ENCODE results near the gene SFMBT2.

The SFMBT2 gene

GRCh38 chr10:7153750-7154149 is 257.1 kb downstream of the SFMBT2 start:
- no peak for TF ChIP-seq EZH2phosphoT487 (IDR thresholded peaks at IDR 0.05; ENCODE audit: borderline replicate concordance, low read length)
- TF ChIP-seq, protein P1, sequence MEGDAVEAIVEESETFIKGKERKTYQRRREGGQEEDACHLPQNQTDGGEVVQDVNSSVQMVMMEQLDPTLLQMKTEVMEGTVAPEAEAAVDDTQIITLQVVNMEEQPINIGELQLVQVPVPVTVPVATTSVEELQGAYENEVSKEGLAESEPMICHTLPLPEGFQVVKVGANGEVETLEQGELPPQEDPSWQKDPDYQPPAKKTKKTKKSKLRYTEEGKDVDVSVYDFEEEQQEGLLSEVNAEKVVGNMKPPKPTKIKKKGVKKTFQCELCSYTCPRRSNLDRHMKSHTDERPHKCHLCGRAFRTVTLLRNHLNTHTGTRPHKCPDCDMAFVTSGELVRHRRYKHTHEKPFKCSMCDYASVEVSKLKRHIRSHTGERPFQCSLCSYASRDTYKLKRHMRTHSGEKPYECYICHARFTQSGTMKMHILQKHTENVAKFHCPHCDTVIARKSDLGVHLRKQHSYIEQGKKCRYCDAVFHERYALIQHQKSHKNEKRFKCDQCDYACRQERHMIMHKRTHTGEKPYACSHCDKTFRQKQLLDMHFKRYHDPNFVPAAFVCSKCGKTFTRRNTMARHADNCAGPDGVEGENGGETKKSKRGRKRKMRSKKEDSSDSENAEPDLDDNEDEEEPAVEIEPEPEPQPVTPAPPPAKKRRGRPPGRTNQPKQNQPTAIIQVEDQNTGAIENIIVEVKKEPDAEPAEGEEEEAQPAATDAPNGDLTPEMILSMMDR (IDR thresholded peaks at IDR 0.05; ENCODE audit: low read depth, low read length, poor library complexity, severe bottlenecking): no peak
- Histone ChIP-seq H3K27ac (ENCODE audit: low read depth, low read length) (no peak overlapping the region), H3K36me3 (ENCODE audit: control insufficient read depth, low read length) (no peaks in the 10 kb centered on the region), H3K4me2 (ENCODE audit: low read length) (no peak overlapping the region), H3K27me3 (ENCODE audit: control insufficient read depth, low read length) (no peaks in the 10 kb centered on the region), H3K4me1 (ENCODE audit: control insufficient read depth, low read length) (peaks cover 17% of the 10 kb centered on the region), H3F3A (ENCODE audit: control insufficient read depth, insufficient read depth) (no peaks in the 10 kb centered on the region), H3K4me3 (ENCODE audit: low read length) (no peak overlapping the region), H3K79me2 (ENCODE audit: control insufficient read depth, low read length) (no peaks in the 10 kb centered on the region), H3K9me3 (ENCODE audit: control insufficient read depth, insufficient read depth, low read length) (no peaks in the 10 kb centered on the region), H3K9me2 (replicated peaks; ENCODE audit: control insufficient read depth, low read length) (no peaks in the 10 kb centered on the region), H4K20me1 (ENCODE audit: control insufficient read depth, insufficient read depth, low read depth, low read length) (no peaks in the 10 kb centered on the region)

DNA sequence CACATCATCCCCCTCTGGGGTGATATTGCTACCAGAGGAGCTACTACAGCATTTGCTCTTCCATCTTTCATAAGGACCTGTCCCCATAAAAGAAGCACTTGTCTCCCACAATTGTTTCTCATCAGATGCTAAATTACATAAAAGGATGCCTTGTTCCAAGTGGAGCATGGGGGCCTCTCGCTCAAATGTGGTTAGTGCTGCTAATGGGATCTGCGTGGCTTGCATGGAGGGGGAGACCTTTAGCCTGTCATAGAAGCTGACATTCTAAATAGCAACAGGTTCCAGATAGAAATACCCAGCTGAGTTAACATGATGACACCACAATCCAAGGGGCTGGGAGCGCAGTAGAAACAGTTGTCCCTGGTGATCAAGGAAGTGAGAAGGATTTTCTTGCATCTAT is 257.9 kb downstream of the SFMBT2 start:
- Histone ChIP-seq H3K9me3 (ENCODE audit: control insufficient read depth, insufficient read depth, low read length) (no peaks in the 10 kb centered on the region), H3K4me3 (ENCODE audit: low read length) (no peak overlapping the region), H3F3A (ENCODE audit: control insufficient read depth, insufficient read depth) (no peaks in the 10 kb centered on the region), H3K27me3 (ENCODE audit: control insufficient read depth, low read length) (0 out of 2 replicates have a peak, but pooled peaks cover 2% of the 10 kb centered on the region), H3K27ac (ENCODE audit: low read depth, low read length) (no peak overlapping the region), H3K4me1 (ENCODE audit: control insufficient read depth, low read length) (peaks cover 14% of the 10 kb centered on the region), H3K9me2 (replicated peaks; ENCODE audit: control insufficient read depth, low read length) (no peaks in the 10 kb centered on the region), H4K20me1 (ENCODE audit: control insufficient read depth, insufficient read depth, low read depth, low read length) (no peaks in the 10 kb centered on the region), H3K79me2 (ENCODE audit: control insufficient read depth, low read length) (no peaks in the 10 kb centered on the region), H3K36me3 (ENCODE audit: control insufficient read depth, low read length) (no peaks in the 10 kb centered on the region), H3K4me2 (ENCODE audit: low read length) (no peak overlapping the region)
- TF ChIP-seq EZH2phosphoT487 (IDR thresholded peaks at IDR 0.05; ENCODE audit: borderline replicate concordance, low read length): no peak
- TF ChIP-seq, protein P1 (IDR thresholded peaks at IDR 0.05; ENCODE audit: low read depth, low read length, poor library complexity, severe bottlenecking): no peak

- Histone ChIP-seq H3K9me2 (replicated peaks; ENCODE audit: control insufficient read depth, low read length) (no peaks in the 10 kb centered on the region), H3K4me1 (ENCODE audit: control insufficient read depth, low read length) (peaks cover 7% of the 10 kb centered on the region), H3F3A (ENCODE audit: control insufficient read depth, insufficient read depth) (no peaks in the 10 kb centered on the region), H3K36me3 (ENCODE audit: control insufficient read depth, low read length) (no peaks in the 10 kb centered on the region), H3K4me2 (ENCODE audit: low read length) (no peak overlapping the region), H3K4me3 (ENCODE audit: low read length) (no peak overlapping the region), H4K20me1 (ENCODE audit: control insufficient read depth, insufficient read depth, low read depth, low read length) (no peaks in the 10 kb centered on the region), H3K9me3 (ENCODE audit: control insufficient read depth, insufficient read depth, low read length) (no peaks in the 10 kb centered on the region), H3K27ac (ENCODE audit: low read depth, low read length) (no peak overlapping the region), H3K79me2 (ENCODE audit: control insufficient read depth, low read length) (no peaks in the 10 kb centered on the region), H3K27me3 (ENCODE audit: control insufficient read depth, low read length) (0 out of 2 replicates have a peak, but pooled peaks cover 2% of the 10 kb centered on the region)
- TF ChIP-seq, protein P1 (IDR thresholded peaks at IDR 0.05; ENCODE audit: low read depth, low read length, poor library complexity, severe bottlenecking): no peak
Observed at GRCh38 chr10:7152341-7152740, 258.5 kb downstream of the SFMBT2 start.

- TF ChIP-seq EZH2phosphoT487 (IDR thresholded peaks at IDR 0.05; ENCODE audit: borderline replicate concordance, low read length): no peak
- TF ChIP-seq, protein P1 (IDR thresholded peaks at IDR 0.05; ENCODE audit: low read depth, low read length, poor library complexity, severe bottlenecking): no peak
Observed at GRCh38 chr10:7151538-7151937, 259.3 kb downstream of the SFMBT2 start.

More at GRCh38 chr10:7151538-7151937, 259.3 kb downstream of the SFMBT2 start:
- Histone ChIP-seq H3K79me2 (ENCODE audit: control insufficient read depth, low read length) (no peaks in the 10 kb centered on the region), H3K9me3 (ENCODE audit: control insufficient read depth, insufficient read depth, low read length) (no peaks in the 10 kb centered on the region), H3K36me3 (ENCODE audit: control insufficient read depth, low read length) (no peaks in the 10 kb centered on the region), H3K4me2 (ENCODE audit: low read length) (no peak overlapping the region), H3K4me3 (ENCODE audit: low read length) (no peak overlapping the region), H3K27ac (ENCODE audit: low read depth, low read length) (no peak overlapping the region), H3F3A (ENCODE audit: control insufficient read depth, insufficient read depth) (no peaks in the 10 kb centered on the region), H3K4me1 (ENCODE audit: control insufficient read depth, low read length) (no peaks in the 10 kb centered on the region), H3K27me3 (ENCODE audit: control insufficient read depth, low read length) (0 out of 2 replicates have a peak, but pooled peaks cover 2% of the 10 kb centered on the region), H3K9me2 (replicated peaks; ENCODE audit: control insufficient read depth, low read length) (no peaks in the 10 kb centered on the region), H4K20me1 (ENCODE audit: control insufficient read depth, insufficient read depth, low read depth, low read length) (no peaks in the 10 kb centered on the region)
